H1 (cell line): ENCODE data around the gene RNF123. TPM values are rescaled to one million over a fixed set of nuclear protein-coding genes. Genes with fewer than 3 reads are reported as not detected.

ENCODE experiments used
- CTCF ChIP-seq, 3 experiments: IDR thresholded peaks; 1 replicate in 2 of 3; 2 replicates in 1 of 3; pipeline versions ENCODE4 v1.5.1 to v1.6.1; 2011; ENCODE audit warnings: low read length in 3 of 3, mild to moderate bottlenecking in 3 of 3, inconsistent platforms in 2 of 3, low read depth in 1 of 3, moderate library complexity in 1 of 3; ENCODE audit not compliant: insufficient read depth in 1 of 3; ENCODE audit errors: control extremely low read depth in 1 of 3
- GTF2F1 ChIP-seq: IDR thresholded peaks from 2 replicates; pipeline ENCODE4 v1.6.1; 2012; ENCODE audit warnings: low read depth, low read length, improper control_type of control experiment, borderline replicate concordance
- KDM5A ChIP-seq: fragments of 200-600 bp; IDR thresholded peaks from 2 replicates; pipeline ENCODE4 v1.7.1; 2012; ENCODE audit warnings: mild to moderate bottlenecking, low read length, inconsistent platforms, mixed read lengths
- RAD21 ChIP-seq, 2 experiments: IDR thresholded peaks in 1 of 2; conservative IDR thresholded peaks in 1 of 2; 2 replicates each; pipeline ENCODE4 v1.6.1; 2011; ENCODE audit warnings: low read depth in 2 of 2, low read length in 2 of 2, improper control_type of control experiment in 1 of 2, inconsistent platforms in 1 of 2, mild to moderate bottlenecking in 1 of 2, moderate library complexity in 1 of 2
- RNF2 ChIP-seq: fragments of 200-900, 300-1000 bp; sonication (generic); IDR thresholded peaks from 2 replicates; pipeline ENCODE4 v1.7.1; 2016; ENCODE audit warnings: borderline replicate concordance, low read depth, mild to moderate bottlenecking, antibody characterized with exemption, low read length; ENCODE audit not compliant: poor library complexity, severe bottlenecking; ENCODE audit errors: missing control alignments
- SP1 ChIP-seq: IDR thresholded peaks from 2 replicates; pipeline ENCODE4 v1.6.1; 2011; ENCODE audit warnings: low read depth, low read length
- TAF7 ChIP-seq: optimal IDR thresholded peaks from 2 replicates; pipeline ENCODE3; 2011; ENCODE audit warnings: low read depth, mild to moderate bottlenecking, inconsistent platforms, low read length, moderate library complexity, borderline replicate concordance
- polyA plus RNA-seq, 7 experiments: library from polyadenylated mRNA; depleted of rRNA in 3 of 7; stranded (reverse) in 5 of 7; unstranded in 2 of 7; fragments of >200 nt in 5 of 7; fragments of 200-250 nt in 2 of 7; gene quantifications; 1 replicate in 5 of 7; 2 replicates in 1 of 7; 4 replicates in 1 of 7; pipeline versions ENCODE4 v1.2.1 to v1.2.3, GENCODE V29; 2011 to 2013; ENCODE audit warnings: missing spikeins in 2 of 7, mixed read lengths in 2 of 7
- total RNA-seq: library from RNA; stranded (reverse); fragmentation: NEBNext Ultra II Directional; extraction: Animal tissue kit (Norgen Biotek cat#: 25700); gene quantifications from 2 replicates; pipeline ENCODE4 v1.2.1, GENCODE V29; 2021
- TF ChIP-seq, protein P1 (sequence below): fragments of 300-600 bp; sonication (generic); IDR thresholded peaks from 2 replicates; pipeline ENCODE4 v1.7.1; 2012; ENCODE audit warnings: low read length, moderate library complexity, mild to moderate bottlenecking, inconsistent platforms; ENCODE audit not compliant: insufficient replicate concordance

The RNF123 gene
- total and polyA plus RNA-seq, 2 of the 8 experiments (the other 6 are each of a cell fraction or from before 2014, with no cell fraction given) = 30.5 to 57.7 TPM

- TF ChIP-seq, protein P1, sequence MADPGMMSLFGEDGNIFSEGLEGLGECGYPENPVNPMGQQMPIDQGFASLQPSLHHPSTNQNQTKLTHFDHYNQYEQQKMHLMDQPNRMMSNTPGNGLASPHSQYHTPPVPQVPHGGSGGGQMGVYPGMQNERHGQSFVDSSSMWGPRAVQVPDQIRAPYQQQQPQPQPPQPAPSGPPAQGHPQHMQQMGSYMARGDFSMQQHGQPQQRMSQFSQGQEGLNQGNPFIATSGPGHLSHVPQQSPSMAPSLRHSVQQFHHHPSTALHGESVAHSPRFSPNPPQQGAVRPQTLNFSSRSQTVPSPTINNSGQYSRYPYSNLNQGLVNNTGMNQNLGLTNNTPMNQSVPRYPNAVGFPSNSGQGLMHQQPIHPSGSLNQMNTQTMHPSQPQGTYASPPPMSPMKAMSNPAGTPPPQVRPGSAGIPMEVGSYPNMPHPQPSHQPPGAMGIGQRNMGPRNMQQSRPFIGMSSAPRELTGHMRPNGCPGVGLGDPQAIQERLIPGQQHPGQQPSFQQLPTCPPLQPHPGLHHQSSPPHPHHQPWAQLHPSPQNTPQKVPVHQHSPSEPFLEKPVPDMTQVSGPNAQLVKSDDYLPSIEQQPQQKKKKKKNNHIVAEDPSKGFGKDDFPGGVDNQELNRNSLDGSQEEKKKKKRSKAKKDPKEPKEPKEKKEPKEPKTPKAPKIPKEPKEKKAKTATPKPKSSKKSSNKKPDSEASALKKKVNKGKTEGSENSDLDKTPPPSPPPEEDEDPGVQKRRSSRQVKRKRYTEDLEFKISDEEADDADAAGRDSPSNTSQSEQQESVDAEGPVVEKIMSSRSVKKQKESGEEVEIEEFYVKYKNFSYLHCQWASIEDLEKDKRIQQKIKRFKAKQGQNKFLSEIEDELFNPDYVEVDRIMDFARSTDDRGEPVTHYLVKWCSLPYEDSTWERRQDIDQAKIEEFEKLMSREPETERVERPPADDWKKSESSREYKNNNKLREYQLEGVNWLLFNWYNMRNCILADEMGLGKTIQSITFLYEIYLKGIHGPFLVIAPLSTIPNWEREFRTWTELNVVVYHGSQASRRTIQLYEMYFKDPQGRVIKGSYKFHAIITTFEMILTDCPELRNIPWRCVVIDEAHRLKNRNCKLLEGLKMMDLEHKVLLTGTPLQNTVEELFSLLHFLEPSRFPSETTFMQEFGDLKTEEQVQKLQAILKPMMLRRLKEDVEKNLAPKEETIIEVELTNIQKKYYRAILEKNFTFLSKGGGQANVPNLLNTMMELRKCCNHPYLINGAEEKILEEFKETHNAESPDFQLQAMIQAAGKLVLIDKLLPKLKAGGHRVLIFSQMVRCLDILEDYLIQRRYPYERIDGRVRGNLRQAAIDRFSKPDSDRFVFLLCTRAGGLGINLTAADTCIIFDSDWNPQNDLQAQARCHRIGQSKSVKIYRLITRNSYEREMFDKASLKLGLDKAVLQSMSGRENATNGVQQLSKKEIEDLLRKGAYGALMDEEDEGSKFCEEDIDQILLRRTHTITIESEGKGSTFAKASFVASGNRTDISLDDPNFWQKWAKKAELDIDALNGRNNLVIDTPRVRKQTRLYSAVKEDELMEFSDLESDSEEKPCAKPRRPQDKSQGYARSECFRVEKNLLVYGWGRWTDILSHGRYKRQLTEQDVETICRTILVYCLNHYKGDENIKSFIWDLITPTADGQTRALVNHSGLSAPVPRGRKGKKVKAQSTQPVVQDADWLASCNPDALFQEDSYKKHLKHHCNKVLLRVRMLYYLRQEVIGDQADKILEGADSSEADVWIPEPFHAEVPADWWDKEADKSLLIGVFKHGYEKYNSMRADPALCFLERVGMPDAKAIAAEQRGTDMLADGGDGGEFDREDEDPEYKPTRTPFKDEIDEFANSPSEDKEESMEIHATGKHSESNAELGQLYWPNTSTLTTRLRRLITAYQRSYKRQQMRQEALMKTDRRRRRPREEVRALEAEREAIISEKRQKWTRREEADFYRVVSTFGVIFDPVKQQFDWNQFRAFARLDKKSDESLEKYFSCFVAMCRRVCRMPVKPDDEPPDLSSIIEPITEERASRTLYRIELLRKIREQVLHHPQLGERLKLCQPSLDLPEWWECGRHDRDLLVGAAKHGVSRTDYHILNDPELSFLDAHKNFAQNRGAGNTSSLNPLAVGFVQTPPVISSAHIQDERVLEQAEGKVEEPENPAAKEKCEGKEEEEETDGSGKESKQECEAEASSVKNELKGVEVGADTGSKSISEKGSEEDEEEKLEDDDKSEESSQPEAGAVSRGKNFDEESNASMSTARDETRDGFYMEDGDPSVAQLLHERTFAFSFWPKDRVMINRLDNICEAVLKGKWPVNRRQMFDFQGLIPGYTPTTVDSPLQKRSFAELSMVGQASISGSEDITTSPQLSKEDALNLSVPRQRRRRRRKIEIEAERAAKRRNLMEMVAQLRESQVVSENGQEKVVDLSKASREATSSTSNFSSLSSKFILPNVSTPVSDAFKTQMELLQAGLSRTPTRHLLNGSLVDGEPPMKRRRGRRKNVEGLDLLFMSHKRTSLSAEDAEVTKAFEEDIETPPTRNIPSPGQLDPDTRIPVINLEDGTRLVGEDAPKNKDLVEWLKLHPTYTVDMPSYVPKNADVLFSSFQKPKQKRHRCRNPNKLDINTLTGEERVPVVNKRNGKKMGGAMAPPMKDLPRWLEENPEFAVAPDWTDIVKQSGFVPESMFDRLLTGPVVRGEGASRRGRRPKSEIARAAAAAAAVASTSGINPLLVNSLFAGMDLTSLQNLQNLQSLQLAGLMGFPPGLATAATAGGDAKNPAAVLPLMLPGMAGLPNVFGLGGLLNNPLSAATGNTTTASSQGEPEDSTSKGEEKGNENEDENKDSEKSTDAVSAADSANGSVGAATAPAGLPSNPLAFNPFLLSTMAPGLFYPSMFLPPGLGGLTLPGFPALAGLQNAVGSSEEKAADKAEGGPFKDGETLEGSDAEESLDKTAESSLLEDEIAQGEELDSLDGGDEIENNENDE = no peak
- TF ChIP-seq TAF7 = no peak
- peak in 1 of 3 experiments; percentile 11; a peak in 1 of 4 replicates for TF ChIP-seq CTCF (IDR thresholded peaks at IDR 0.05; ENCODE audit: control extremely low read depth in 1 of 3, insufficient read depth in 1 of 3, low read depth in 1 of 3, low read length in 3 of 3)
- no peak for TF ChIP-seq RNF2
- no peak for TF ChIP-seq SP1
- no peak for TF ChIP-seq GTF2F1
- no peak for TF ChIP-seq KDM5A
- TF ChIP-seq RAD21 (IDR thresholded peaks at IDR 0.05 in 1 of 2, conservative IDR thresholded peaks at IDR 0.05 in 1 of 2; ENCODE audit: low read depth in 2 of 2, low read length in 2 of 2) = peak in 1 of 2 experiments; percentile 3; a peak in 2 of 4 replicates
Observed at GRCh38 chr3:49668414-49668797, 21.0 kb upstream of the RNF123 start (continued).
